Activated T-helper 1 cell treated with anti-CD3 and anti-CD28 coated beads, Interleukin-12 subunit alpha, Interleukin-12 subunit beta, Interleukin-2, Interleukin-4 antibody, amounts not matched to agents 30 ng/mL and 10 ng/mL and 1 ng/mL, durations not matched to agents 14 hours and 24 hours and 36 hours (primary cell): ENCODE results near the gene SSH3. TPM values are rescaled to one million over a fixed set of nuclear protein-coding genes. Genes with fewer than 3 reads are reported as not detected.

Experiments
- DNase-seq: peaks from one replicate; pipeline ENCODE4 v3.0.0; 2021; ENCODE audit warnings: low spot score
- H3K27ac Mint-ChIP-seq: one replicate; pipeline ENCODE4 v1.8.0; 2021; ENCODE audit warnings: mild to moderate bottlenecking, mixed read lengths
- H3K27me3 Mint-ChIP-seq: one replicate; pipeline ENCODE4 v1.8.0; 2022; ENCODE audit warnings: mild to moderate bottlenecking, moderate library complexity, mixed read lengths; ENCODE audit not compliant: insufficient read depth
- H3K36me3 Mint-ChIP-seq: one replicate; pipeline ENCODE4 v1.8.0; 2021; ENCODE audit warnings: low read depth, mixed read lengths
- H3K4me1 Mint-ChIP-seq: one replicate; pipeline ENCODE4 v1.8.0; 2021; ENCODE audit warnings: low read depth, mixed read lengths
- H3K4me3 Mint-ChIP-seq: one replicate; pipeline ENCODE4 v1.8.0; 2021; ENCODE audit warnings: mild to moderate bottlenecking, moderate library complexity, mixed read lengths
- H3K9me3 Mint-ChIP-seq: one replicate; pipeline ENCODE4 v1.8.0; 2021; ENCODE audit warnings: mixed read lengths
- intact Hi-C: fragments of 100-400 bp; cut with micrococcal nuclease; formaldehyde crosslinking; loops from one replicate; pipeline ENCODE4 v1.15.1; 2024
- total RNA-seq: library from RNA; stranded (reverse); gene quantifications from 2 replicates; pipeline ENCODE4 v1.2.3, GENCODE V29; 2022

SSH3 gene
- total RNA-seq, 1 donor from 2014 or later: 9.4 TPM

DNA sequence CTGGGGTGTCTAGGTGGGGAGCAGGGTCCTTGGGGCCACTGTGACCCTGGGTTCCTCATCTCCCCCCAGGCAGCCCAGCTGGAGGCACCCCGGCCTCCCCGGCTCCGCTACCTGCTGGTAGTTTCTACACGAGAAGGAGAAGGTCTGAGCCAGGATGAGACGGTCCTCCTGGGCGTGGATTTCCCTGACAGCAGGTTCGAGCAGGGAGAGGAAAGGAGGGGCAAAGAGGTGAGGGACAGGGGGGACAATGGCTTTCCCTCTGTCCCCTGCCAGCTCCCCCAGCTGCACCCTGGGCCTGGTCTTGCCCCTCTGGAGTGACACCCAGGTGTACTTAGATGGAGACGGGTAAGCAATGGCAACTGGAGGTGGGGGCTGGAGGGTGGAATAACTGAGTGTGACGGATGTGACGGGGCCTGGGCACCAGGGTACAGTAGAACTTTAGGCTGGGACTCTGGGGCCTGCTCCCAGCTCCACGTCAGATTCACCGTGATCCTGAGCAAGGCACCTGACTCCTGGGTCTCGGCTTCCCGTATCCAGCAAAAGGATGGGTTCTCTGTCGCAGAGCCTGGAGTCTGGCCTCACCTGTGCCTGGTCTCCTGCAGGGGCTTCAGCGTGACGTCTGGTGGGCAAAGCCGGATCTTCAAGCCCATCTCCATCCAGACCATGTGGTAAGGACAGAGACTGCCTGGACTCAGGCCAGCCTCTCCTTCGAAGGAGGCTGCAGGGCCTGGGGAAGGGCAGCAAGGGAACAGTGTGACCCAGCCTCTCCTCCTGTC lies 3.6 kb downstream of the SSH3 start:
- intact Hi-C loops: no loop called here
- no peak for DNase-seq
- Mint-ChIP-seq H3K27me3 (no peaks in the 10 kb centered on the region), H3K9me3 (no peaks in the 10 kb centered on the region), H3K27ac (no peak overlapping the region), H3K36me3 (peaks cover 3% of the 10 kb centered on the region), H3K4me3 (no peak overlapping the region), H3K4me1 (peaks cover 11% of the 10 kb centered on the region)

DNA sequence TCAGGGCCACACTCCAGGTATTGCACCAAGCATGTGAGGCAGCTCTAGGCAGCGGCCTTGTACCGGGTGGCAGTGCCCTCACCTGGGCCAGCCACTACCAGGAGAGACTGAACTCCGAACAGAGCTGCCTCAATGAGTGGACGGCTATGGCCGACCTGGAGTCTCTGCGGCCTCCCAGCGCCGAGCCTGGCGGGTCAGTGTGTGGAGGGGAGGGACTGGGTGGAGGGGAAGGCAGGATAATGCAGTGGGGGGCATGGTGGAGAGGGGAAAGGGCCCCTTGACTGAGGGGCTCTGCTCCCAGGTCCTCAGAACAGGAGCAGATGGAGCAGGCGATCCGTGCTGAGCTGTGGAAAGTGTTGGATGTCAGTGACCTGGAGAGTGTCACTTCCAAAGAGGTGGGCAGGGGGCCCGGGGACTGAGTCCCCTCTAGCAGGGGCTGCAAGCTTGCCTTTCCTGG lies 4.2 kb downstream of the SSH3 start:
- DNase-seq: no peak
- no peak overlapping the region for H3K27ac Mint-ChIP-seq
- H3K36me3 Mint-ChIP-seq: peaks cover 7% of the 10 kb centered on the region
- no peak overlapping the region for H3K4me3 Mint-ChIP-seq
- no peaks in the 10 kb centered on the region for H3K9me3 Mint-ChIP-seq
- H3K27me3 Mint-ChIP-seq: no peaks in the 10 kb centered on the region
- H3K4me1 Mint-ChIP-seq: peaks cover 17% of the 10 kb centered on the region
- intact Hi-C loops: no loop called here

DNA sequence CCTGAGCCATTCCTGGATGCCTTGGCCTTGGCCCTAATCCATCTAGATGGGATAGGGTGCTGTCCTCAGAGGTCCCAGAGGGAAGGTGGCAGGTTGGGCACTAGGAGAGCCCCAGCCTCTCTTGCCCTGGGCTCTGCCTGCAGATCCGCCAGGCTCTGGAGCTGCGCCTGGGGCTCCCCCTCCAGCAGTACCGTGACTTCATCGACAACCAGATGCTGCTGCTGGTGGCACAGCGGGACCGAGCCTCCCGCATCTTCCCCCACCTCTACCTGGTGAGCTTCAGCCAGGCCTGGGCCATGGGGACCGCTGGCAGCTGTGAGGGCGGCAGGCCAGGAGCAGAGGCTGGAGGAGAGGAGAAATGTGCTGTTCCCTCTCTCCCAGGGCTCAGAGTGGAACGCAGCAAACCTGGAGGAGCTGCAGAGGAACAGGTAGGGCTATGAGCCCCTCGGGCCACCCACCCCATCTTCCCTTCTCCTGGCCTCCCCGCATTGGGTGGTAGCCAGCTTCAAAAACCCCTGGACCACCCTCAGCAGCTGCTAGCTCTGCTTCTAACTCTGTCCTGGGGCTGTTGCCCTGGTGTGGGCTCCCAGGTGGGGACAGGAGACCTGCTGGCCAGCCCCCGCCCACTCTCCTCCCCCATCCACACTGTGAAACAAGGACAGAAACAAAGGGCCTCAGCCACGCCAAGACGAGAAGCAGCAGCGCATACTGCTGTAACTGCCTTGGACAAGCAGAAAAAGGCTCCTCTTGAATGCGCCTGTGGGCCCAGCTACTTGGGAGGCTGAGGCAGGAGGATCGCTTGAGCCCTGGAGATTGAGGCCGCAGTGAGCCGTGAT lies 4.9 kb downstream of the SSH3 start:
- Mint-ChIP-seq H3K27me3 (no peaks in the 10 kb centered on the region), H3K9me3 (no peaks in the 10 kb centered on the region), H3K27ac (no peak overlapping the region), H3K4me3 (no peak overlapping the region), H3K36me3 (peaks cover 7% of the 10 kb centered on the region), H3K4me1 (peaks cover 24% of the 10 kb centered on the region)
- no peak for DNase-seq
- intact Hi-C loops: no loop called here

DNA sequence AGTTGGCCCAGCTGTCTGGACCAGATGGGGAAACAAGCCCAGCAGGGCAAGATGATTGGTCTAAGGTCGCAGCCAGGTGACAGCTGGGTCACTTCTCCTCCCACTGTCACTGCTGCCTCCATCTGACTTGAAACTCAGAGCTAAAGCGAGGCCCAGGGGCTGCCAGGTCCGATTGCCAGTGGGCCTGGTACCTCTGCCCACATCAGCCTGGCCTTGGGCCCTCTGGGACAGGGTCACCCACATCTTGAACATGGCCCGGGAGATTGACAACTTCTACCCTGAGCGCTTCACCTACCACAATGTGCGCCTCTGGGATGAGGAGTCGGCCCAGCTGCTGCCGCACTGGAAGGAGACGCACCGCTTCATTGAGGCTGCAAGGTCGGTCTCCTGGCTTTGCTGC lies 5.8 kb downstream of the SSH3 start:
- Mint-ChIP-seq H3K9me3 (no peaks in the 10 kb centered on the region), H3K36me3 (peaks cover 7% of the 10 kb centered on the region), H3K27me3 (no peaks in the 10 kb centered on the region), H3K4me1 (peaks cover 31% of the 10 kb centered on the region), H3K27ac (no peak overlapping the region), H3K4me3 (no peak overlapping the region)
- intact Hi-C loops: no loop called here
- no peak for DNase-seq

DNA sequence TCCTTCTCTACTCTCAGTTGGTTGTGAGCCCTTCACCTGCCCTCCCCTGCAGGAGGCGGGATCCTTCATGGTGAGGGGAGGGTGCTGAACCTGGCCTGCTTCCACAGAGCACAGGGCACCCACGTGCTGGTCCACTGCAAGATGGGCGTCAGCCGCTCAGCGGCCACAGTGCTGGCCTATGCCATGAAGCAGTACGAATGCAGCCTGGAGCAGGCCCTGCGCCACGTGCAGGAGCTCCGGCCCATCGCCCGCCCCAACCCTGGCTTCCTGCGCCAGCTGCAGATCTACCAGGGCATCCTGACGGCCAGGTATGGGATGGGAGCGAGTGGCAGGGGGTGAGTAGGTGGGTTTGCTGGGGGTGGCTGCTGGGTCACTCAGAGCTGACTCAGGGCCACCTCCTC lies 6.3 kb downstream of the SSH3 start:
- H3K27me3 Mint-ChIP-seq: no peaks in the 10 kb centered on the region
- H3K27ac Mint-ChIP-seq: no peak overlapping the region
- no peak overlapping the region for H3K4me3 Mint-ChIP-seq
- no peaks in the 10 kb centered on the region for H3K9me3 Mint-ChIP-seq
- peaks cover 7% of the 10 kb centered on the region for H3K36me3 Mint-ChIP-seq
- H3K4me1 Mint-ChIP-seq: peaks cover 31% of the 10 kb centered on the region
- no peak for DNase-seq
- intact Hi-C loops: no loop called here

GRCh38 chr11:67310246-67311050 lies 7.1 kb downstream of the SSH3 start:
- no peaks in the 10 kb centered on the region for H3K27me3 Mint-ChIP-seq
- H3K4me1 Mint-ChIP-seq: peaks cover 28% of the 10 kb centered on the region
- H3K4me3 Mint-ChIP-seq: no peak overlapping the region
- H3K9me3 Mint-ChIP-seq: no peaks in the 10 kb centered on the region
- intact Hi-C loops: no loop called here
- peaks cover 7% of the 10 kb centered on the region for H3K36me3 Mint-ChIP-seq
- DNase-seq: no peak
- no peak overlapping the region for H3K27ac Mint-ChIP-seq

- peaks cover 28% of the 10 kb centered on the region for H3K4me1 Mint-ChIP-seq
- no peak overlapping the region for H3K4me3 Mint-ChIP-seq
- intact Hi-C loops: no loop called here
- peaks cover 7% of the 10 kb centered on the region for H3K36me3 Mint-ChIP-seq
- no peak for DNase-seq
- H3K9me3 Mint-ChIP-seq: no peaks in the 10 kb centered on the region
- no peaks in the 10 kb centered on the region for H3K27me3 Mint-ChIP-seq
- no peak overlapping the region for H3K27ac Mint-ChIP-seq
These were observed 7.8 kb downstream of the SSH3 start for GRCh38 chr11:67311051-67311555.

GRCh38 chr11:67311556-67312082 lies 8.3 kb downstream of the SSH3 start:
- Mint-ChIP-seq H3K27me3 (no peaks in the 10 kb centered on the region), H3K4me1 (peaks cover 28% of the 10 kb centered on the region), H3K36me3 (peaks cover 7% of the 10 kb centered on the region), H3K9me3 (no peaks in the 10 kb centered on the region), H3K27ac (peak overlapping the region; percentile 52), H3K4me3 (no peak overlapping the region)
- DNase-seq: no peak
- intact Hi-C loops: no loop called here

DNA sequence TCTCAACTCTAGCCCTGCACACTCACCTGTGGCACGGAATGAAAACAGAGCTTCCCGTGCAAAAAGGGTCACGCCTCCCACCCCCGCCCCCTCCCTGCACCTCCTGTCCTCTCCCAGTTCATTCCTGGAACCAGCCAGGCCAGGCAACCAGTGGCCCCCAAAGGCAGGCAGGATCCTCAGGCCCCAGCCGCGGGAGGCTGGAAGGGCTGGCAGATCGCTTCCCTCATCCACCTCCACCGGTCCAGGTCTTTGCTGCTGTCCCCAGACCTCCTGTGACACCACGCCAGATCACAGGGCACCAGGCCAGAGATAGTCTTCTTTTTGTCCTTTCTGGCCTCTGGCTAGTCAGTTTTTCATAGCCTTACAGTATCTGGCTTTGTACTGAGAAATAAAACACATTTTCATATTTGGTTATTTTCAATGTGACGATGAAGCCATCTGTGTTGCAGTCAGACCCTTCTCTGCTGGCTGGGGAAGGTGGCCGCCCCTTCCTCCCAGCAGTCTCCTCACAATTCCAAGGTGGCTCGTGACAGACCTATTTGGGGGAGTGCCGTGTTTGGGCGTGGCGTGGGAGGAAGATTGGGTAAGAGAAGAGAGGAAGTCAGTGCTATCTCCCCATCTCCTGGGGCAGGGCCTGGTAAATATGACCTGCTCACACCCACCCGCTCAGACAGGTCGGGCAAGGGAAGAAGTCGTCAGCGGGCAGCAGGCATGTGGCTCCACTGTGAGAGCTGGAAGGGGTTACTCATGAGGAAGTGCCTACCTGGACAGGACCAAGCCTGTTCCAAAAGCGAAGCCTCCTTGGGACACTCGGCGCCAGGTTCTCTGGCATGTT lies 9.1 kb downstream of the SSH3 start:
- Mint-ChIP-seq H3K4me3 (no peak overlapping the region), H3K27ac (peak overlapping the region; percentile 93), H3K9me3 (no peaks in the 10 kb centered on the region), H3K36me3 (peaks cover 7% of the 10 kb centered on the region), H3K4me1 (peaks cover 30% of the 10 kb centered on the region), H3K27me3 (no peaks in the 10 kb centered on the region)
- intact Hi-C loops: no loop called here
- DNase-seq: no peak

DNA sequence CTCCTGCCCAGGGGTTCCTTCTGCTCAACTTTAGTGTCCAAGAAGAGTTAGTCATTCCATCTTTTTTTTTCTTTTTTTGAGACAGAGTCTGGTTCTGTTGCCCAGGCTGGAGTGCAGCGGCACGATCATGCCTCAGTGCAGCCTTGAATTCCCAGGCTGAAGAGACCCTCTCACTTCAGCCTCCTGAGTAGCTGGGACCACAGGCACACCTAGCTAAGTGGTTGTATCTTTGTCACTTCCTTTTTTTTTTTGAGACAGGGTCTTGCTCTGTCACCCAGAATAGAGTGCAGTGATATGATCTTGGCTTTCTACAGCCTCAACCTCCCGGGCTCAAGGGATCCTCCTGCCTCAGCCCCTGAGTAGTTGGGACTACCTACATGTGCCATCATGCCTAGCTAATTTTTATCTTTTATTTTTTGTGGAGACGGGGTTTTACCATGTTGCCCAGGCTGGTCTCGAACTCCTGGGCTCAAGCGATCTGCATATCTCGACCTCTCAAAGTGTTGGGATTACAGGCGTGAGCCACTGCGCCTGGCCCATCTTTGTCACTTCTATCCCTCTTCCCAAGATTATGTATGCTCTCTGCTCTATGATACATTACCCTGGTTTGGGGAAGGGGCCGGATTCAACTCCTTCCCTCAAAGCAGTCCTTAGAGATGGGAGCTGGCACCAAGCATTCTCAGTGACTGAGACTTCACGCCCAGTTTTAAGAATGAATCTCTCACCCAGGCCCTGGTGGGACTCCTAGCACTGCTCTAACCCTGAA lies 10.0 kb downstream of the SSH3 start:
- intact Hi-C loops: no loop called here
- no peak for DNase-seq
- Mint-ChIP-seq H3K4me1 (peaks cover 36% of the 10 kb centered on the region), H3K36me3 (peaks cover 7% of the 10 kb centered on the region), H3K27ac (peak overlapping the region; percentile 71), H3K9me3 (no peaks in the 10 kb centered on the region), H3K27me3 (peaks cover 1% of the 10 kb centered on the region), H3K4me3 (no peak overlapping the region)

DNA sequence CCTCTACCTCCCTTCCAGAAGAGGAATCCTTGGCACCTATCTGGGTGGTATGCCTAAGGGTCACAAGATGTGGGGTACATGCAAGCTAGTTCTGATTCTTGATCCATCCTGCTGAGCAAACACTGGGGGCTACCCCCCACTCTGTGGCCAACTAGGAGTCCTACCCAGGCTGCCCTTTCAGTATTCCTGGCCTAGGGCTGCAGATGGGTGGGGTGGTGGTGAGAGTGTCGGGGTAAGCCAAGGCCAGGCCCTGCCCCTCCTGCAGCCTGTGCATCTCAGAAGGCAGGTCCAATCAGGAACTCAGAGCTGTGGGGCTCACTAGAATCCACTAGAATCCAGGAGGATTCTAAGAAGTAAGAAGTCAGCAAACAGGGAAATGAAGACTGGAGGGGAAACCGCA lies 10.9 kb downstream of the SSH3 start:
- intact Hi-C loops: no loop called here
- Mint-ChIP-seq H3K9me3 (no peaks in the 10 kb centered on the region), H3K27ac (peak overlapping the region; percentile 40), H3K36me3 (peaks cover 7% of the 10 kb centered on the region), H3K27me3 (peaks cover 4% of the 10 kb centered on the region), H3K4me1 (peaks cover 41% of the 10 kb centered on the region), H3K4me3 (peak overlapping the region; percentile 15)
- no peak for DNase-seq
